SJCRH30 (cell line): Measurements from ENCODE around the gene MCOLN2. TPM values are rescaled to one million over a fixed set of nuclear protein-coding genes. Genes with fewer than 3 reads are reported as not detected.

ENCODE experiments used
- DNase-seq, 2 experiments: peaks; one replicate each; pipeline ENCODE4 v3.0.0-alpha.2; 2015 to 2020
- H3K27ac ChIP-seq: fragments of 250-450 bp; sonication (Bioruptor Pico); 2 replicates; pipeline ENCODE4 v1.5.1; 2020; ENCODE audit warnings: mild to moderate bottlenecking, moderate library complexity
- H3K27me3 ChIP-seq: fragments of 250-450 bp; sonication (Bioruptor Pico); 2 replicates; pipeline ENCODE4 v1.5.1; 2020; ENCODE audit warnings: mild to moderate bottlenecking, moderate library complexity
- H3K36me3 ChIP-seq: fragments of 250-450 bp; sonication (Bioruptor Pico); 2 replicates; pipeline ENCODE4 v1.5.1; 2020; ENCODE audit warnings: mild to moderate bottlenecking, moderate library complexity
- H3K4me1 ChIP-seq: fragments of 250-450 bp; sonication (Bioruptor Pico); 2 replicates; pipeline ENCODE4 v1.5.1; 2020; ENCODE audit warnings: mild to moderate bottlenecking, moderate library complexity
- H3K4me3 ChIP-seq: fragments of 250-450 bp; sonication (Bioruptor Pico); 2 replicates; pipeline ENCODE4 v1.5.1; 2020; ENCODE audit warnings: mild to moderate bottlenecking, moderate library complexity
- H3K9me3 ChIP-seq: fragments of 250-450 bp; sonication (Bioruptor Pico); replicated peaks from 2 replicates; pipeline ENCODE4 v1.5.1; 2020; ENCODE audit warnings: mild to moderate bottlenecking, moderate library complexity
- total RNA-seq: library from RNA; depleted of rRNA; stranded (reverse); fragments of >200 nt; shearing (Covaris generic); gene quantifications from 2 replicates; pipeline ENCODE4 v1.2.3, GENCODE V29; 2014

The MCOLN2 gene
- total RNA-seq, 1 experiment from 2014 or later: 1.6 TPM

DNA sequence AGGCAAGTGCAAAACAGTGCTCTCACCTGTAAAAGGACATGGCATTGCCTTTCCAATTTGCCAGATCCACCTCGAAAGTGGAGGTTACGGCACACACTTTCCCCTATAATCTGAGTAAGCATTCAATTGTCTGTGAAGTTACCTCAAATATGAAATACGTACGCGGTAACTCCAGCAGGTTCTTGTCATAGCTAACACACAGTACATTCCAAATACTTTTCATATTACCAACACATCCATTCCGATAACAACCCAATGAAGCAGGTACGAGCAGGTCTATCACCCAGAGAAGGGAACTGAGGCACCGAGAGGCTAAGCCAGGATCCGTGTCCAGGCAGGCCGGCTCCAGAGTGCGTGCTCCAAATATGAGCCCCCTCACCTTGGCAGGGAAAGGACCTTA, 57.2 kb downstream of the MCOLN2 start:
- Histone ChIP-seq H3K27ac (no peak overlapping the region), H3K4me3 (no peak overlapping the region), H3K36me3 (no peaks in the 10 kb centered on the region), H3K4me1 (no peaks in the 10 kb centered on the region), H3K27me3 (no peaks in the 10 kb centered on the region; the same call in 1 of the 2 replicates), H3K9me3 (no peaks in the 10 kb centered on the region)
- no peak for DNase-seq

DNA sequence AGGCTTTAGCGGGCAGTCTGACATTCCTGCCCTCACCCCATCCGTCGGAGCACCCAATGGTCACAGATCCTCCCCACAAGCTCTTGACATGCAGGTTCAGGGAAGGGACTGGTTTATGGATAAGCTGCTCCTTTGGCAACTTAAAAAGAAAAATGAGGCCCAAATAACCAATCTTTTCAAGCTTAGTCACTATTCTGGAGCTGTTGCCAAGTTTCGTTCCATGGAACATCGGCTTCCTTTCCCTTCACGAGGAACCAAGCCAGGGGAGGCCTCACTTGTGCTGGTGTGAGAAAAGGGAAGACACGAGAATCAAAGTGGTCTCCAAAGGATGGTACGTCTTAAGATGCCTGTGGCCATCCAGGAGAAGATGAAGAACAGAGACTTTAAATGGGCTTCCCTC, 57.8 kb downstream of the MCOLN2 start:
- no peak for DNase-seq

DNA sequence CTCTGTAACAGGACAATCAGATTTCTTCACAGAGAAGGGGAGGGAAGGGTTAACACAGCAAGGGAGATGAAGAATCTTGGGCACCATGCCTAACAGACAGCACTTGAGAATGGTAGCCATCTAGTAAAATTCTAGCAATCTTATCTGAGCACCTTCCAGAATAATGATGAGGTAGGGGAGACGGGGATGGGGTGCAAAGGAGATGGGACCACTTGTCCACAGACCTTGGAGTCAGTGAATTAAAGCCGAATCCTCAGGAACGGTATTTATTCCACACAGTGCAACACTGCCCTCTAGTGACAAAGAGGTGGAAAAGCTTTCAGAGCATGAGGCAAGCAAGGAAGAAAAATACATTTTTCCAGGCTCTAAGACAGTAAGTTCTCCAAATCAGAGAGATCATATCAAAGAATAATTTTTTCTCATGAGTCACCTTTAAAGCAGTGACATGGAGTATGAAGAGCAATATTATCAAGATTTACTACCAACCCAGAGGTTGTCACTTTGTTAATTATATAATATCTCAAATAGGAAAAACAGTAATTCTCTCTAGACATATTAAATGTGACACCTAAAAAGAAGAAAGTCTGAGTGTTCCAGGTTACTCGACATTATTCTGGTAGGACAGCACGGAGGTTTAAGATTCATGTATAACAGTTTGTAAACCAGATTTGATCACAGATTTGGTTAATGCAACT, 60.6 kb downstream of the MCOLN2 start:
- peak; percentile 13 to 81 for DNase-seq
- H3K27ac ChIP-seq: no peak overlapping the region
- H3K27me3 ChIP-seq: no peaks in the 10 kb centered on the region
- H3K9me3 ChIP-seq: no peaks in the 10 kb centered on the region
- H3K36me3 ChIP-seq: no peaks in the 10 kb centered on the region
- no peaks in the 10 kb centered on the region for H3K4me1 ChIP-seq
- no peak overlapping the region for H3K4me3 ChIP-seq

More for the DNA sequence above, 57.8 kb downstream of the MCOLN2 start:
- no peaks in the 10 kb centered on the region for H3K4me1 ChIP-seq
- H3K4me3 ChIP-seq: no peak overlapping the region
- H3K36me3 ChIP-seq: no peaks in the 10 kb centered on the region
- H3K27ac ChIP-seq: no peak overlapping the region
- H3K27me3 ChIP-seq: no peaks in the 10 kb centered on the region; the same call in 1 of the 2 replicates
- H3K9me3 ChIP-seq: no peaks in the 10 kb centered on the region

DNA sequence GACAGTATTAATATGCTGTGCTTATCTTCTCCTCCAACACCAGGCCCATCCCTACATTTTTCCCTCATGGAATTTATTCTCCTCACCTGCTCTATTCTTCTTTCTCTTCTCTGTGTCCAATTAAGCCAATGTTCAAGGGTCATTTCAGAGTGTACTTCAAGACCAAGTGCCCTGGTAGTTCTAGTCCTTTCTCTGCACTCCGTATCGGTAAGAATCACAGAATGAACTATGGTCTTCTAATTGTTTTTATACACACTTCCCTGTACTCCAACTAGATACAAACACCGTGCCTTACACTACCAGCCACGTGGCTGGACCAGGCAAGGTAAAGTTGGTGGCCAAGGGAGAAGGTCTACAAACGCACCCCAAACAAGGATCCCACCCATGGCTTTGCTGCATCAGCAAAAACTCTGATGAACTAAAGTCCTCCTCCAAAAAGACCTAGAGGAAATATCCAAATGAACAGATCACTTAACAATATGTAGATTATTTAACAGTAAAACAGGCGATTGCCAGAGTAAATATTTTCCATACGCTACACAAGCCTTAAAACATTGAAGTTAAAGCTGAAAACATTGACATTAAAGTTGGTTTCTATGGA, 63.8 kb downstream of the MCOLN2 start:
- no peaks in the 10 kb centered on the region for H3K27me3 ChIP-seq
- H3K9me3 ChIP-seq: no peaks in the 10 kb centered on the region
- DNase-seq: no peak
- no peaks in the 10 kb centered on the region for H3K36me3 ChIP-seq
- H3K4me3 ChIP-seq: no peak overlapping the region
- no peaks in the 10 kb centered on the region for H3K4me1 ChIP-seq
- H3K27ac ChIP-seq: no peak overlapping the region

DNA sequence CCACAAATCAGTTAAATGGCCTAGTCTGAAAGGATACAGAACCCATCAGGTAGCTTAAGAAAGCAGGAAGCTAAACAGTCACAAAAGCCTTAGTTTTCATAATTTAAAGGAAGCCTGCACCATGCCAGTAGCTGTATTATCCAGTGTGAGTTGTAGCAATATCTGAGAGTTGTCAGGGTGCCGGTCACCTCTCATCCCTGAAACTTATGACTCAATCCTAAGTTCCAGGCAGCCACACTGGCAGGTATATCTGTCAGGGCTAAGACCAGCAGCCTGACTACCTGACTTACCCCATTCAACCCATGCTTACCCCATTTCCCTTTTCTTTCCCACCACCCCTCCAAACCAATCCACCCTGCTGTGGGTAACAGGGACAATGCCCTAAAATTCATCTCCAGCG, 66.1 kb downstream of the MCOLN2 start:
- no peaks in the 10 kb centered on the region for H3K27me3 ChIP-seq
- no peak for DNase-seq
- H3K9me3 ChIP-seq: no peaks in the 10 kb centered on the region
- H3K4me3 ChIP-seq: no peak overlapping the region
- H3K27ac ChIP-seq: no peak overlapping the region
- no peaks in the 10 kb centered on the region for H3K4me1 ChIP-seq
- no peaks in the 10 kb centered on the region for H3K36me3 ChIP-seq

DNA sequence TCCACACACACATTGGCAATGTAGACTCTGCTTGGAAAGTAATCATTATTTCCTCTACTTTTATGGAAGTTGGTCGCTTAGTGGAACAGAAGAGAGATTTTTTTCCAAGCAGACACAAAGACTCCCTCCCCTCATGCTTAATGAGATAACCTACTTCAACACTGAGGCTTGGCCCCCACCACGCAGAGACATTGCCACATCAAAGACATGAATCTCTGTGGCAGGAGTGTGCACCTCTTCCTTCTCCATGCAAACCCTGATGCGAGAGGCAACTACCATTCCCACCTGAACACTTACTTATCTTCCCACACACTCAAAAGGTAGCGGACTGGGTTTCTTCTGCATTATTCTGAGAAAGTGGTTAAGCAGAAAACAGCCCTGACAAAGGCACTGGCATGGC, 66.6 kb downstream of the MCOLN2 start:
- no peaks in the 10 kb centered on the region for H3K36me3 ChIP-seq
- no peak for DNase-seq
- H3K27ac ChIP-seq: no peak overlapping the region
- no peaks in the 10 kb centered on the region for H3K4me1 ChIP-seq
- no peaks in the 10 kb centered on the region for H3K9me3 ChIP-seq
- H3K27me3 ChIP-seq: no peaks in the 10 kb centered on the region
- H3K4me3 ChIP-seq: no peak overlapping the region

DNA sequence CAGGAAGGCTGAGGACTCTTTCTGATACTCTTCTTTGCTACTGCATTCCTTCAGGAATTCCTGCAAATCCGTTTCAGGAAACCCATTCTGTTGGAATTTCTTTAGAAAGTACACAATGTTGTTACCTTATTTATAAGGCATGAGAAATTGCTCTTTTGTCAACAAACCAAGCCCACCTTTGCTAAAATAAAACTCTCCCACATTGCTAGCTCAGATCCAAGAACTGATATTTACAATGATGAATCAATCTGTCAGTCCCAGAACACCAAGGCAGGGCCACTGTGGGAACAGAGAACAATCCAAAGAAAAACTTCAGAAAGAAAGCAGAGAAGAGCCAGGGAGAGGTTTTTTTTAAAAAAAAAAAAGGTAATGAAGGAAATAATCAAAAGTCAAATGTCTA, 67.3 kb downstream of the MCOLN2 start:
- no peaks in the 10 kb centered on the region for H3K27me3 ChIP-seq
- H3K4me1 ChIP-seq: no peaks in the 10 kb centered on the region

DNA sequence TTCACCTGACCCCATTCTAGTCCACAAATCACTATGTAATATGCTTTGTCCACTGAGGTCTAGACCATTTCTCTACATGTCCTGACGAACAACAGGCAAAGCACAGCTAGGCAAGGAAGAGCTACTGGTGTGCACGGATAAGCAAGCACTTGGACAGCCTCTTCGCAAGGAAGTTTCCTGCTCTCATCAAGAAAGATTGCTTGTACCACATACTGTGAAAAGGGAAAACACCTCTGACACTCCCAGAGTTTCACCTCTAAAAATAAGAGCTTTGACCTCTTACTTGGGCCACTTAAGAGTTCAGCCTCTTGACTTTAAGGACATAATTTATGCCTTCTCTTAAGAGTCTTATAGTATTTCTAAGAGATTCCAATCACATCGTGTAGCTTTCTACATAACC, 67.9 kb downstream of the MCOLN2 start:
- H3K9me3 ChIP-seq: no peaks in the 10 kb centered on the region
- no peaks in the 10 kb centered on the region for H3K4me1 ChIP-seq
- H3K27me3 ChIP-seq: no peaks in the 10 kb centered on the region
- no peak for DNase-seq
- no peak overlapping the region for H3K27ac ChIP-seq
- no peak overlapping the region for H3K4me3 ChIP-seq
- no peaks in the 10 kb centered on the region for H3K36me3 ChIP-seq

More for the DNA sequence above, 67.3 kb downstream of the MCOLN2 start:
- no peak overlapping the region for H3K27ac ChIP-seq
- H3K9me3 ChIP-seq: no peaks in the 10 kb centered on the region
- DNase-seq: no peak
- H3K36me3 ChIP-seq: no peaks in the 10 kb centered on the region
- H3K4me3 ChIP-seq: no peak overlapping the region

DNA sequence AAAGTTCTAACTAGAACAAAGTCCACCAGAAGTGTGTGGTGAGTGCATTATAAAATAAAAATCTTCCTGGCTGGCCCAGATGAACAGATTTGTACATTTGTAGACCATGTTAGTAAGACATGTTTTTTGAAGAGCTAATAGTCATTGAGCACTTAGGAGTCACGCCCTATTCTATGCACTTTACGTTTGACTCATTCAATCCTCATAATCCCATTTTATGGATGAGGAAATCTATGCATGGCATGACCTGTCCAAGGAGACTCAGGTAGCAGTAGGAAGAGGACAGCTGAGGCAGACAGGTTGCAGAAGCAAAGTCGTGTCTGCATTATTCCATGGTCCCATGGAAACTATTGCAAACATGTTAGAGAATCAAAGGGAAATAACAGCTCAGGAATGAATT, 73.6 kb downstream of the MCOLN2 start:
- Histone ChIP-seq H3K4me3 (no peak overlapping the region), H3K9me3 (no peaks in the 10 kb centered on the region), H3K27ac (no peak overlapping the region), H3K4me1 (no peaks in the 10 kb centered on the region), H3K27me3 (no peaks in the 10 kb centered on the region), H3K36me3 (no peaks in the 10 kb centered on the region)
- DNase-seq: no peak

DNA sequence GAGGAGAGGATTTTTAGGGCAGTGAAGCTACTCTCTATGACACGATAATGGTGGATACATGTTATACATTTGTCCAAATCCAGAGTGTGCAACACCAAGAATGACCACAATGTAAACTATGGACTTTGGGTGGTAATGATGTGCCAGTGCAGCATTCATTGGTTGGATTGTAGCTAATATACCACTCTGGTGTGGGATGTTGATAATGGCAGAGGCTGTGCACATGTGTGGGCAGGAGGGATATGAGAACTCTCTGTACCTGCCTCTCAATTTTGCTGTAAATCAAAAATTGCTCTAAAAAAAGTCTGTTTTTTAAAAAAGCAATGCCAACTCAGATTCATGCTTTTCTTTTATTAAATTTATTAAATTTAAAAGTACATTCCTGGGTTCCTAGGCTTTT, 76.8 kb downstream of the MCOLN2 start:
- Histone ChIP-seq H3K9me3 (no peaks in the 10 kb centered on the region), H3K4me3 (no peak overlapping the region), H3K36me3 (no peaks in the 10 kb centered on the region), H3K27me3 (no peaks in the 10 kb centered on the region), H3K4me1 (no peaks in the 10 kb centered on the region), H3K27ac (no peak overlapping the region)
- no peak for DNase-seq

DNA sequence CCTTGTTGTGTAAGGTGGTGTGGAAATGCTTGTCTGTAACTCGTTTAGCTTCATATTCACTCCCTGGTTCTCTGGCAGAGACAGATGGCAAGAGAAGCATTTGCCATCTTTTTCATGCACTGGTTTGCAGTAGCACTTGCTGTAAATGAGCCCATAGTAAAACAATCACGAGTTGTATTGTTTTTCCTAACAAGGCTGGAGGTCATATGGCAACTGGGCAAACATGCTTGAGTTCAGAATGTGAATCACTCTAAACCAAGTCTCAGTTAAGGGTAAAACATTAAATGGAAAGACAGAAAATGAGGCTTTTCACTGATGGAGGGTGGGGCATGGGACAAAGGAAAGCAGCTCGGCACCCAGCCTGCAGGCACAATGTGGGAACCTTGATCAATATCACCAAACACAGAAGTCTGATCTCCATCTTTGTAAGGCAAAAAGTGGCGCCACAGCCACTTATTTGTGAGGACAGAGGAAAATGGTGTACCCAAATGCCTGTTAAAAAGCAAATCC, 77.4 kb downstream of the MCOLN2 start:
- Histone ChIP-seq H3K27me3 (no peaks in the 10 kb centered on the region), H3K27ac (no peak overlapping the region), H3K9me3 (no peaks in the 10 kb centered on the region), H3K4me1 (no peaks in the 10 kb centered on the region), H3K4me3 (no peak overlapping the region), H3K36me3 (no peaks in the 10 kb centered on the region)
- no peak for DNase-seq

DNA sequence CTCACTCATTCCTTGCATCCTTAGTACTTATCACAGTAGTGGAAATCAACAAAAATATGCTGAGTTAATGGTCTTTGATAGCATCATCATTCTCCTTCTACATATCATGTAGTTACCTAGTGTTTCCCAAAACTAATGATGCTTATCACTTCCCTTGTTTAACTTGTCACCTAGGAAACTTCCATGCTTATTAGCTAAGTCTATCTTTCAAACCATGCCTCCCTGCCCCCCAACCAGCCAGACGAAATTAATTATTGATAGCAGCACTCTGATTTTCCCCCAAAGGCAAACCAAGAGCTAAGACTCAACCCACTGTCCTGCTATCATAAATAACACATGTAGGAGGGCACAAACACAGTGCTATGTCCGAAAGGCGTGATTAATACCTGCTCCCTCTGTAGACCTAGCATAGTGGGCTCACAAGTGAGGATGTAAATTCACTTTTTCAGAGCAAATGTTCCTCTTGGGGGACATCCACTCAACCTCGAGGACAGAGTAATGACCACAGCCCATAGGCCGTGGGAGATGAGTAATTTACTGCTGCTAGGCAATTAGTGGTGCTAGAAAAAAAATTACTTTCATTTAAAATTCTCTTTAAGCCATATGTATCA, 78.1 kb downstream of the MCOLN2 start:
- H3K4me1 ChIP-seq: no peaks in the 10 kb centered on the region
- H3K36me3 ChIP-seq: no peaks in the 10 kb centered on the region
- DNase-seq: no peak
- no peak overlapping the region for H3K4me3 ChIP-seq
- H3K9me3 ChIP-seq: no peaks in the 10 kb centered on the region
- H3K27ac ChIP-seq: no peak overlapping the region
- no peaks in the 10 kb centered on the region for H3K27me3 ChIP-seq

DNA sequence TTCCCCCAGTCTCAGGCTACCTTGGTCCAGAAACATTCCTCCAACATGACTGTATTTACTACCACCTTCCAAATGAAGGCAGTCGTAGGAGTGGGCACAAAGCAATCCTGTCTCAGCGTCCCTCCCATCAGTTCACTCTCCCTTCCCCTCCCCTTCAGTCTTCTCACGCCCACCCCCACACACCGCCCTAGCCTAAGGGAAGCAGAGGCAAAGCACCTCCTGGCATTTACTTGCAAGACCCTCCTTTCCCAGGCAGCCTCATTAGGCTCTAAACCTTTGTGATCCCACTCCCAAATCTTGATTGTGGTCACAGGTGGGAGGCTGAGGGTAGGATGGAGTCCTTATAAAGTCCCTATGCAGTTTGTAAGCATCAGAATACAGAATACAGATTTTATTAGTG, 80.0 kb downstream of the MCOLN2 start:
- no peaks in the 10 kb centered on the region for H3K9me3 ChIP-seq
- H3K27ac ChIP-seq: no peak overlapping the region
- H3K4me1 ChIP-seq: no peaks in the 10 kb centered on the region
- no peak for DNase-seq
- H3K27me3 ChIP-seq: no peaks in the 10 kb centered on the region
- H3K4me3 ChIP-seq: no peak overlapping the region
- H3K36me3 ChIP-seq: no peaks in the 10 kb centered on the region

DNA sequence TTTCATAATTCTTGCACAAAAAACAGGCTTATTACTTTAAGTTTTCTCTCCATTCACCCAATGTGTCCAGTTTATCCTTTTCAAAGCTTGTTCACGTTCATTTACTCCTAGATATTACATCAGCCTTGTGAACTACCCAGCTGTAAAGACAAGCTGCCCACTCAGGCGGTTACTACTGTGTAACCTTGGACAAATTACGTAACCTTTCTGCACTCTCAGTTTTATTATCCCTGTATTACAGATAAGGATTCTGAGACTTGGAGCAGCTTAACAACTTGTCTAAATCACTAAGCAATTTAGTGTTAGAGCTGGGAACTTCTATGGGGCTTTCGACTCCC, 83.4 kb downstream of the MCOLN2 start:
- Histone ChIP-seq H3K4me1 (no peaks in the 10 kb centered on the region), H3K27me3 (no peaks in the 10 kb centered on the region), H3K4me3 (no peak overlapping the region), H3K9me3 (no peaks in the 10 kb centered on the region), H3K27ac (no peak overlapping the region), H3K36me3 (no peaks in the 10 kb centered on the region)
- DNase-seq: no peak

DNA sequence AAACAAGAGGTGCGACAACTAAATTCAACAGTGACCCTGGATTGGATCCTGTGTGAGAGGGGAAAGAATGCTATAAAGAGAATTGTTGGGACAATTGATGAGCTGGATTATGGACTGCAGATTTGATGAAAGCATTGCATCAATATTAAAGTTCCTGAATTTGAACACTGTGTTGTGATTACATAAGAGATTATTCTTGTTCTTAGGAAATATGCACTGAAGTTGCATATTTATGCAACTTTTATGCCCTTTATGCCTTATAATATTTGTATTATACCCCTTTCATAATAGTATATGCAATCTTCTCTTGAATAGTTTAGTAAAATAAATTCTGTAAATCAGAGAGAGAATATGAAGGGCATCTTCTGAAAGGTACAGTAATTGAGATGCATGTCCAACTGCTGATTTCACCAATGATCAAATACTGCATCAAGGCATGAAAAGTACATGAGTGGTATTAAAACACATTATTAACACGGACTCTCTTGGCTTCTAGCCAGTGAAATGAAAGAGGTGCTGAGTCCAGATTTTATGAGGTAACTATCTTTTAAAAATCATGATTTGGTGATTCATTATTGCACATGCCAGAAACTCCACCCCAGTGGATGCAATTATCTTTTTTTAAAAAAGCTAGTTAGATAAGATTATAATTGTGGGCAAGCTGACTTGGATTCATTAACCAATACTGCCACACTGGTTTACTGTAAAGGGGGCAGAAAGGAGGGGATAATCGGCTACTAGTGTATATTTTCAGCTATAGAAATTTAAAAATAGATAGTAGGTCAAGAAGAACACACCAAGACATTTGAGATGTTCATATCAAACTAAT, 84.0 kb downstream of the MCOLN2 start:
- Histone ChIP-seq H3K27me3 (no peaks in the 10 kb centered on the region), H3K4me3 (no peak overlapping the region), H3K4me1 (no peaks in the 10 kb centered on the region), H3K9me3 (no peaks in the 10 kb centered on the region), H3K36me3 (no peaks in the 10 kb centered on the region), H3K27ac (no peak overlapping the region)
- no peak for DNase-seq
